ENCODE results near the gene PRPSAP1.

PRPSAP1 gene

DNA sequence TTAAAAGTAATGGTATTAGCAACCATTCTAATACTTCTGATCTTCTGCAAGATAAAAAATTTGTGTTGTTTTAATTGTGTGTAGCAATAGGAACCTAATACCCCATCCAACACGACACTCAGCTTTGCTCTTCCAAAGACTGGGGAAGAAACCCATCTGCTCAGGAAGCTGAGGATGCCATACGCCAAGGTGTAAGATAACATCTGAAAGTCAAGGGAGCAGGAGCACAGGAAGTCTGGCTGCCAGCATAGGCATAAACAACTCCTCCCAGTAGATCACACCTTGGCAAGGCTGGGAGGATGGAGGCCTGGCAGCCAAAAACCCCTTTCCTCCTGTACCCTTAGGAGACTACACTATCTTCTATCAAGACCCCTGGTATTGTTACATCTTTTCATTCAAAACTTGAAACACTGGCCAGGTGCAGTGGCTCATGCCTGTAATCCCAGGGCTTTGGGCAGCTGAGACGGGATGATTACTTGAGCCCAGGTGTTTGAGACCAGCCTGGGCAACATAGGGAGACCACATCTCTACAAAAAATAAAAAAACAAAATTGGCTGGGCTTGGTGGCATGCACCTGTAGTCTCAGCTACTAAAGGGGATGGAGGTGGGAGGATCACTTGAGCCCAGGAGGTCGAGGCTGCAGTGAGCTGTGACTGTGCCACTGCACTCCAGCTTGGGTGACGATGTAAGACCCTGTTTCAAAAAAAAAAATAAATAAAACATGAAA is 25.0 kb upstream of the PRPSAP1 start:
- no peak overlapping the region for H3K27ac ChIP-seq
- H3K27me3 ChIP-seq = peaks cover 0 to 46% (median 33%) of the 10 kb centered on the region in 11 experiments; a peak in 19 of 22 replicates
- H3K9me3 ChIP-seq (replicated peaks in 1 of 11) = no peaks in the 10 kb centered on the region
- peaks cover 0 to 16% (median 5%) of the 10 kb centered on the region in 11 experiments; a peak in 8 of 22 replicates for H4K20me1 ChIP-seq
- no peak for TF ChIP-seq Cebpa-rat (IDR thresholded peaks at IDR 0.05)
- H3K36me3 ChIP-seq = no peaks in the 10 kb centered on the region
- H3K4me2 ChIP-seq = no peak overlapping the region
- H3K4me1 ChIP-seq = peaks cover 24 to 42% (median 33%) of the 10 kb centered on the region in 10 experiments
- no peak overlapping the region for H3K4me3 ChIP-seq
- no peak overlapping the region for H3K9ac ChIP-seq

- H3K9ac ChIP-seq = no peak overlapping the region
- no peak for TF ChIP-seq Cebpa-rat (IDR thresholded peaks at IDR 0.05)
- no peaks in the 10 kb centered on the region for H3K9me3 ChIP-seq (replicated peaks in 1 of 11)
- H3K27ac ChIP-seq = no peak overlapping the region
- H3K4me2 ChIP-seq = no peak overlapping the region
- H3K4me3 ChIP-seq = no peak overlapping the region
- H3K4me1 ChIP-seq = peaks cover 13 to 34% (median 26%) of the 10 kb centered on the region in 10 experiments
- H4K20me1 ChIP-seq = peaks cover 0 to 3% (median 0%) of the 10 kb centered on the region in 11 experiments; a peak in 1 of 22 replicates
- peaks cover 0 to 24% (median 11%) of the 10 kb centered on the region in 11 experiments; a peak in 16 of 22 replicates for H3K27me3 ChIP-seq
- H3K36me3 ChIP-seq = no peaks in the 10 kb centered on the region
These were observed 22.8 kb upstream of the PRPSAP1 start for GRCh38 chr17:76376318-76377133.

DNA sequence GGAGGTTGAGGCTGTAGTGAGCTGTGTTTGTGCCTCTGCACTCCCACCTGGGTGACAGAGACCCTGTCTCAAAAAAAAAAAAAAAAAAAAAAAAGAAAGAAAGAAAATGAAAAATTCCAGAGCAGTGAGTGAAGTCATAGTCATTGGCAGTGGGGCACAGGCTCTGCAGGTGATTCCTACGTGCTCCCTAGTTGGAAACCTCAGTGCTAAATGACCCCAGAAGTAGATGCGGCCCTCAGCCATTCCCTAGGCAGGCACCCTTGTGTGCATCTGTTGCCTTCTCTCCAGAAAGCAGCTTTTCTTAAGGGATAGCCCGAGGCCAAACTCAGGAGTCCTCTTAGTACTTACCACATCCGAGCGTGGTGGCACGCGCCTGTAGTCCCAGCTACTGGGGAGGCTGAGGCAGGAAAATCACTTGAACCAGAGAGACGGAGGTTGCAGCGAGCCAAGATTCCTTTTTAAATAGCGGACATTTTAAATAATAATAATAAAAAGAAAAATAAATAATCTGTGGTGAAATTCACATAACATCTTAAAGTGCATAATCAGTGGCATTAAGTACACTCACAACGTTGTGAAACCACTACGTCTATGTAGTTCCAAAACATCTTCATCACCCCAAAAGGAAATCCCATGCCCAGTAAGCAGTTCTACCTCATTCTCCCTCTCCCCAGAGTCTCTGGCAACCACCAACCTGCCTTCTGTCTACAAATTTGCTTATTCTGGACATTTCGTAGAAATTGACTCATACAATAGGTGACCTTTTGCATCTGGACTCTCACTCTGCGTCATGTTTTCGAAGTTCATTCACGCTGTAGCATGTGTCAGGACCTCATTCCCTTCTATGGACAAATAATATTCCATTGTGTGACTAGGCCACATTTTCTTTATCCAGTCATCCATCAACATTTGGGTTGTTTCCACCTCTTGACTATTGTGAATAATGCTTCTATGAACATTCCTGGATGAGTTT is 18.2 kb upstream of the PRPSAP1 start:
- Histone ChIP-seq H3K4me2 (peak overlapping the region in 4 of 11 experiments; percentile 68 to 75 (median 72); a peak in 4 of 22 replicates), H3K27ac (no peak overlapping the region)

GRCh38 chr17:76370261-76370993 is 16.7 kb upstream of the PRPSAP1 start:
- Histone ChIP-seq H3K9me3 (replicated peaks in 1 of 11) (no peaks in the 10 kb centered on the region), H3K4me2 (peak overlapping the region in 9 of 11 experiments; percentile 33 to 77 (median 68); a peak in 18 of 22 replicates), H3K27ac (no peak overlapping the region), H3K27me3 (no peaks in the 10 kb centered on the region), H4K20me1 (no peaks in the 10 kb centered on the region), H3K4me3 (no peak overlapping the region), H3K4me1 (peaks cover 6 to 52% (median 48%) of the 10 kb centered on the region in 10 experiments), H3K9ac (0 out of 22 replicates have a peak overlapping the region, but pooled peaks of 1 of the 11 experiments have one; percentile 4), H3K36me3 (no peaks in the 10 kb centered on the region)
- TF ChIP-seq Cebpa-rat (IDR thresholded peaks at IDR 0.05) = no peak

More for the DNA sequence above, 18.2 kb upstream of the PRPSAP1 start:
- Histone ChIP-seq H3K9ac (no peak overlapping the region), H3K9me3 (replicated peaks in 1 of 11) (no peaks in the 10 kb centered on the region), H3K27me3 (no peaks in the 10 kb centered on the region), H3K4me3 (no peak overlapping the region), H3K4me1 (peaks cover 6 to 52% (median 48%) of the 10 kb centered on the region in 10 experiments), H3K36me3 (no peaks in the 10 kb centered on the region), H4K20me1 (no peaks in the 10 kb centered on the region)
- no peak for TF ChIP-seq Cebpa-rat (IDR thresholded peaks at IDR 0.05)

DNA sequence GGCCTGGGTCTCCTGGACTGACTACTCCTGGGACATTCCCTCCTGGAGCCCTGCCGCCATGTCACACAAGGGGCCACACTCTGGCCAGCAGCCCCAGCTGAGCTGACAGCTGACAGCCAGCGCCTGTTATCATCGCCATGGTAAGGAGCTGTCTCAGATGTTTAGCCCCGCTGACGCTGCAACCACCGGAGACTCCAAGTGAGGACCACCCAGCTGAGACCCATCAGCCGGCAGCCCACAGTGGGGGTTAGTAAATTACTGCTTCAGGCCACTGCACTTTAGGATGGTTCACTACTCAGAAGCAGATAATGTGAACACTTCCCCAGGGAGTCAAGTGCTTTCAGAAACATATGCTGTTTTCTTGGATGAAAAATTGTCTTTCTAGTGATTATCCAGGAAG is 16.1 kb upstream of the PRPSAP1 start:
- Histone ChIP-seq H3K27me3 (no peaks in the 10 kb centered on the region), H3K4me1 (peaks cover 6 to 51% (median 48%) of the 10 kb centered on the region in 10 experiments), H3K27ac (no peak overlapping the region), H3K4me3 (no peak overlapping the region), H3K9me3 (replicated peaks in 1 of 11) (no peaks in the 10 kb centered on the region), H3K36me3 (no peaks in the 10 kb centered on the region), H3K4me2 (peak overlapping the region in 9 of 11 experiments; percentile 33 to 77 (median 68); a peak in 17 of 22 replicates), H3K9ac (0 out of 22 replicates have a peak overlapping the region, but pooled peaks of 1 of the 11 experiments have one; percentile 4), H4K20me1 (no peaks in the 10 kb centered on the region)
- TF ChIP-seq Cebpa-rat (IDR thresholded peaks at IDR 0.05) = no peak

- no peaks in the 10 kb centered on the region for H3K9me3 ChIP-seq (replicated peaks in 1 of 11)
- H3K27ac ChIP-seq = no peak overlapping the region
- H3K9ac ChIP-seq = no peak overlapping the region
- H3K4me1 ChIP-seq = peaks cover 6 to 49% (median 46%) of the 10 kb centered on the region in 10 experiments
- H3K36me3 ChIP-seq = no peaks in the 10 kb centered on the region
- H3K27me3 ChIP-seq = no peaks in the 10 kb centered on the region
- no peaks in the 10 kb centered on the region for H4K20me1 ChIP-seq
- no peak overlapping the region for H3K4me3 ChIP-seq
- TF ChIP-seq Cebpa-rat (IDR thresholded peaks at IDR 0.05) = no peak
- peak overlapping the region in 9 of 11 experiments; percentile 33 to 77 (median 68); a peak in 17 of 22 replicates for H3K4me2 ChIP-seq
These were observed 15.7 kb upstream of the PRPSAP1 start for GRCh38 chr17:76369379-76369778.

GRCh38 chr17:76368545-76368944 is 14.8 kb upstream of the PRPSAP1 start:
- H3K4me1 ChIP-seq = peaks cover 2 to 41% (median 38%) of the 10 kb centered on the region in 10 experiments
- H3K9ac ChIP-seq = peak overlapping the region in 9 of 11 experiments; percentile 9 to 50 (median 26); a peak in 8 of 22 replicates
- H3K4me2 ChIP-seq = peak overlapping the region; percentile 33 to 77 (median 68)
- no peaks in the 10 kb centered on the region for H3K27me3 ChIP-seq
- no peaks in the 10 kb centered on the region for H3K9me3 ChIP-seq (replicated peaks in 1 of 11)
- no peaks in the 10 kb centered on the region for H3K36me3 ChIP-seq
- TF ChIP-seq Cebpa-rat (IDR thresholded peaks at IDR 0.05) = no peak
- no peaks in the 10 kb centered on the region for H4K20me1 ChIP-seq
- peak overlapping the region in 5 of 11 experiments; percentile 10 to 63 (median 37); a peak in 7 of 22 replicates for H3K27ac ChIP-seq
- H3K4me3 ChIP-seq = peak overlapping the region in 2 of 10 experiments; percentile 9 to 43; a peak in 1 of 20 replicates

DNA sequence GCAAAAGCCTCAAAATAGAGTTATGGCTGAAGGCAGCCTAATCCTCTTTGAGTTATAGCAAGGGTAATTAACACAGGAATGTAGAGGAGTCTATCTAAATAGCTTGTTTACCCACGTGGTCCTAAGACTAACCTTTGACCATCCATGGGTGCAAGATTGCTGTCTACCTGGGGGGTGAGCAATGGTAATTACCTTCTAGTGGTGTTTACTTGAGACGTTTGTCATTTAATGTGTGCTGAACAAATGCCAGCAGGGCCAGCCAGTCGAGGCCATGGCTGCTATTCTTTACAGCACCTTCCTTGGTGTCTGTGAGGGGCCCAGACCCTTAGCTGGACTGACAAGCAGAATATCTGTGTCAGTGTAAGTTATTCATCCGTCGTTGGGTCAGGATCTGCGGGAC is 13.9 kb upstream of the PRPSAP1 start:
- H3K9me3 ChIP-seq (replicated peaks in 1 of 11) = no peaks in the 10 kb centered on the region
- H3K4me3 ChIP-seq = no peak overlapping the region
- no peaks in the 10 kb centered on the region for H4K20me1 ChIP-seq
- H3K4me2 ChIP-seq = no peak overlapping the region
- H3K4me1 ChIP-seq = peaks cover 0 to 32% (median 29%) of the 10 kb centered on the region in 10 experiments; a peak in 18 of 20 replicates
- no peaks in the 10 kb centered on the region for H3K27me3 ChIP-seq
- H3K27ac ChIP-seq = no peak overlapping the region
- TF ChIP-seq Cebpa-rat (IDR thresholded peaks at IDR 0.05) = no peak
- no peaks in the 10 kb centered on the region for H3K36me3 ChIP-seq
- H3K9ac ChIP-seq = no peak overlapping the region
